Left renal pelvis (tissue), 4 donors: Measurements from ENCODE around the gene GLRA3. TPM values are rescaled to one million over a fixed set of nuclear protein-coding genes. Genes with fewer than 3 reads are reported as not detected.

Experiments
- DNase-seq, 4 donors: peaks; one replicate each; pipeline ENCODE4 v3.0.0-alpha.2; 2013; ENCODE audit warnings: low read depth in 4 of 4, low spot score in 3 of 4
- polyA plus RNA-seq, 4 donors: library from polyadenylated mRNA; unstranded; fragments of 120-200 nt; gene quantifications; one replicate each; pipeline ENCODE4 v1.2.1, GENCODE V29; 2013; ENCODE audit not compliant: insufficient read length in 4 of 4

Gene GLRA3
- polyA plus RNA-seq, 4 donors: 0.05 to 0.18 (median 0.09) TPM

DNA sequence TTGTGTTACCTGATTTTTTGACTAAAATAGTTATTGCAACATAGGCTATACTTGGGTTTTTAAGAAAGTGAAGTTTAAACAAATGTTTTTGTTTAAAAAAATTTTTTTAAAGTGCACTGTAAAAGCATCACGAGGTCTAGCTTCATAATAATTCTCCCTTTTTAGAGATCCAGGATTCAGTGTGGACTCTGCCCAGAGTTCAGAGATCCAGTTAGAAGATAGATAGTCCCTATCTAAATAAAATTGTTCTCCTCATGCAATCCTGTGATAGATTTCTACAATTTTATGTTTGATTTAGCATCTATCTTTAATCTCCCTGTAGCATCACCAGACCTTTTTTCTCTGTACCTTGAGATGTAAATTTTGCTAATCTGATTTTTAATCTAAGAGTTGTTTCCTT is 221.3 kb downstream of the GLRA3 start:
- no peak for DNase-seq

GRCh38 chr4:174604198-174604597 is 224.8 kb downstream of the GLRA3 start:
- DNase-seq: no peak

DNA sequence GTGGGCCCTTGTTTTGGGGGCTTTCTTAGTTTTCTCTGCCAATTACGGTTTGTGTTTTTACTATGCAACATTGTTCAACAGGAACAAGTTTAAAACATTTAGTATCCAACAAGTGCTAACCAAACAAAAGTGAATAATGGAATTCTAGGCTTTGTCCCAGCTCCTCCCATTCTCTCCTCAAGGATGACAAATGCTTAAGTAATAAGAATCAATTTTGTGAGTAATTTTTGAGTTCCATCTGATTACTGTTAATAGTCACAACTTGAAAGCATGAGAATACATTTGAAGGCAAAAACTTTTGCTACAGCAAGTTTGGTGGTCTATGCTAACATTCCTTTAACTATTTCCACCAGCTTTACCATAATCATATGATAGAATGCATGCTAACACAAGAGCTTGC is 228.7 kb downstream of the GLRA3 start:
- no peak for DNase-seq

DNA sequence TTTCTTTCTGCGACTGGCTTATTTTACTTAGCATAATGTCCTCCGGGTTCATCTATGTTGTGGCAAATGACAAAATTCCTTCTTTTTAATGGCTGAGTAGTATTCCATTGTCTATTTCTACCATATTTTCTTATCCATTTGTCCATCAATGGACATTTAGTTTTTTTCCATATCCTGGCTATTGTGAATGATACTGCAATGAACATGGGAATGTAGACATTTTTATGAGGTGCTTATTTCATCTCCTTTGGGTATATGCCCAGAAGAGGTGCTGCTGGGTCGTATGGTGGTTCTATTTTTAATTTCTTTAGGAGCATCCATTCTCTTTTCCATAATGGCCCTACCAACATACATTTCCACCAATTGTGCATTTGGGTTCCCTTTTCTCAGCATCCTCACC is 230.2 kb downstream of the GLRA3 start:
- no peak for DNase-seq

DNA sequence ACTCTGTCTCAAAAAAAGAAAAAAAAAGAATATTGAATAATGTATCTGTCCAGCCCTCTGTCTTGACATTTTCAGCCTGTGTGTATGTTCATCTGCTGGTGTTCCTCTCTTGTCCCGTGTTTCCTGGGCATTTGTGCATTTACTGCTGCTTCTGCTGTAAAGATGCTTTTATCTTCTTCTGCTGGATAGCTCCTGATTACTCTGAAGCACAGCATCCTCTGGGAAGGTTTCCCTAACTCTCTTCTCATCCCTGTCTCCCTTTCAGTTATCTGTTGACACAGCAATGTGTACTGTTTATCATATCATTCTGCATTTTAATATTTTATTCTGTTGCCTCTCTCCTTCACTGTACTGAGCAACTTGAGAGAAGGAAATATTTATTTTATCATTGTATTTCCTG is 232.5 kb downstream of the GLRA3 start:
- DNase-seq: no peak

DNA sequence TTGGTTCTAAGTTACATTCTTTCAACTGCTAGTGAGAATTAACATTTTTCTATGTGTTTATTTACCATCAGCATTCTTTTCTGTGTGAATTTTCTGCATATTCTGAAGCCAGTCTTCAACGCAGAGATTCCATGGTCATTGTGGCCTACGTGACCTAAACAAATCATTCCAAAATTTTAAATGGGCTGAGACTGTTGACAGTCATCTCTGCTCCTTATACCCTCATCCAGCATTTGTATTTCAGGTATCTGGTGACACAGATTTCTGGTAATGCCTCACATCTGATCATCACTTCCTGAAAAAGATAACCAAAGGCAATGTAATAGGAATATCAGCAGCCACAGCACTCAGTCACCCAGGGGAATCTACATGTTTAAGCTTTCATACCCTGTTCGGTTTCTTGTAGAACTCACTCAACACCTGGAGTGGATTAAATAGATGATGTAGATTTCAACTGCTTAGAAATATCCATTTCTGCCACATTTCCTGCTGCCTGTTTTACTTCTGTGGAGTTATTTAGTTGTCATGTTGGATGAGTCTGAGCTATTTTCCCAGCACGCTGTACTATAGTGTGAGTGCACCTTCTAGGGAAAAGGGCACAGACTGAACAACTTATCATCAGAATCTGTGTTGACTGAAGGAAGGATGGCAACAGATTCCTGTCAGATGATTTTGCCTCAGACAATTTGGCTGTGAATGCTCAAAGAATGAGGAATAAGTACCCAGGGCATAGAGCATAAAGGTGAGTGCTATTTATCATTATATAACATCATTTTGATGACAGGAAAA is 233.7 kb downstream of the GLRA3 start:
- no peak for DNase-seq

DNA sequence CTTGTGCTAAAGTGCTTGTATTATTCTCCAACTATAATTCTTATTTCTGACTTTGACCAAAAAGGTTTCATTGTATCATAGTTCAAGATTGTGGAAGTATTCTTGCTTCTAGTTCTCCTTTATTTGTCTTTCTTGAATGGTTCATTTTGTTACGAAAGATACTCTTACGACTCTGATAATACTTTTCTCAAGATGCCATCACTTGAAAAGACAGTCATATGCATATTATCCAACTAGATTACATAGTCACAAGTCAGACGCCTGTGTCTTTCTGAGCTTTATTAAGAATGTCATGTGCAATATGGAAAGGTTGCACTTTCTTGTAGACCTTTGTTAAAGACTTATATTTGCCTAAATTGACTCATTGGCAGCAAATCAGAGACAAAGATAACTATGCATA is 235.3 kb downstream of the GLRA3 start:
- DNase-seq: no peak

DNA sequence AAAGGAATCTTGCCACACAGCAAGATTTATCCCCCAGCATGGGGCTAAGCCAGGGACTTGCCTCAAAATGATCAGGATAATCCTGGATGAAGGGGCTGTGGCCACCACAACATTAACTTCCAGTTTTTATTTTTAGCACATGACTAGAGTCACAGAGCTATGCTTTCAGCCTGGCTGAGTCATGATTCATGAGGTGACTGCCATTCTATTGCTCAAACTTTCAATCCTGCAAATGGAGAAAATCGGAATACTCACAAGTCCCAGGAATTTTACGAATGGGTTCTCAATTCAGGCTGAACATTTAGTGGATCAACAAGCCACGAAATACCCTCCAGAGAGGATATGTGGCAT is 236.1 kb downstream of the GLRA3 start:
- no peak for DNase-seq

DNA sequence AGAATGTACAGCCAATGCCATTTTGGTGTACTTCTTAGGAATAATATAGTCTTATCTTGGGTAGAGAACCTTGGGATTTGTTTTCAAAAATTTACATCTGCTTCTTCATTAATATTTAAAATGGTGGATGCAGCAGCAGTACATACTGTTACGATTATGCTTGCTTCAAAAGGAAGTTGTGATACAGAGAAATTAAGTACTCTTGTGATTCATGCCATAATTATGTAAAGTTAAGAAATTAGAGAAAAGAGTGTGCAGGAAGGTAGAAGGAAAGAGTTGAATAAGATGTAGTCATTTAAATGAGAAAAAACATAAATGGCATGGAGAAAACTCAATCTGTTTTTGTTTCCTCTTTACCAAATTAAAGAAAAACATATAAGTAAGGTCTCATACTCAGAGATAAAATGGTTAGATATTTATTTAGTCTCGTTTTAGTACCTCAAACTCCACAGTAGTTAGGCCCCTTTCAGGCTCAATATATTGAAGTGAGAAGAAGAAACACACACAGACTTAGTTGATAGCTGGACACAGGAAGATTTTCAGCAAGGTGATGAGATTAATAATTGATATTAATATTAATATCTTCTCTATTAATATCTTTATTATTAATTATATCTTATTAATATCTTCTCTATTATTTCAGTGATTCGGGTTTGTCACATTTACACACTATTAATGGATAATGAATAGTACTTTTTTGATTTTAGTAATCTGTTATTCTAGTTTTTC is 236.6 kb downstream of the GLRA3 start:
- no peak for DNase-seq

GRCh38 chr4:174591243-174592021 is 237.6 kb downstream of the GLRA3 start:
- DNase-seq: no peak

GRCh38 chr4:174590336-174590735 is 238.7 kb downstream of the GLRA3 start:
- DNase-seq: no peak

Other genes starting within 250 kb of the GLRA3 start
- gene ADAM29, start 89.1 kb upstream of the GLRA3 start, polyA plus RNA-seq: under 1 TPM; 0.04 to 0.27 (median 0.10) TPM